GM08714 (cell line): Measurements from ENCODE around the gene SLC28A2.
A peak's percentile ranks its signal among the peaks of the same experiment; 100 is the strongest.
"Not testable (repeated sequence)": the region's sequence is repeated elsewhere in the genome, so short reads cannot be mapped to it uniquely, and the experiment has no call there.

Experiments used
- H3K4me3 ChIP-seq: fragments of 200-500 bp; sonication (Bioruptor generic); 2 replicates; pipeline ENCODE4 v1.5.1; 2014; ENCODE audit warnings: mild to moderate bottlenecking, low read length, inconsistent platforms
- ZNF274 ChIP-seq: IDR thresholded peaks from 2 replicates; pipeline ENCODE4 v1.6.1; 2012; ENCODE audit warnings: mild to moderate bottlenecking, low read depth, low read length

The SLC28A2 gene

GRCh38 chr15:45285413-45285812, 33.4 kb downstream of the SLC28A2 start:
- no peak for TF ChIP-seq ZNF274
- H3K4me3 ChIP-seq: no peak overlapping the region

GRCh38 chr15:45287390-45287956, 35.4 kb downstream of the SLC28A2 start:
- no peak overlapping the region for H3K4me3 ChIP-seq
- TF ChIP-seq ZNF274: no peak

- TF ChIP-seq ZNF274: no peak
Observed at GRCh38 chr15:45288947-45289346, 36.9 kb downstream of the SLC28A2 start.

GRCh38 chr15:45291822-45292582, 40.0 kb downstream of the SLC28A2 start:
- TF ChIP-seq ZNF274: no peak
- no peak overlapping the region for H3K4me3 ChIP-seq

More at GRCh38 chr15:45288947-45289346, 36.9 kb downstream of the SLC28A2 start:
- H3K4me3 ChIP-seq: no peak overlapping the region

- H3K4me3 ChIP-seq: not testable (repeated sequence)
Observed at GRCh38 chr15:45293326-45293725, 41.3 kb downstream of the SLC28A2 start.

- not testable (repeated sequence) for H3K4me3 ChIP-seq
Observed at GRCh38 chr15:45298964-45299378, 46.9 kb downstream of the SLC28A2 start.

GRCh38 chr15:45304711-45305110, 52.7 kb downstream of the SLC28A2 start:
- no peak overlapping the region for H3K4me3 ChIP-seq
- no peak for TF ChIP-seq ZNF274

GRCh38 chr15:45306105-45306504, 54.1 kb downstream of the SLC28A2 start:
- no peak for TF ChIP-seq ZNF274
- no peak overlapping the region for H3K4me3 ChIP-seq

- no peak for TF ChIP-seq ZNF274
- H3K4me3 ChIP-seq: peak overlapping the region; percentile 54; the same call in 1 of the 2 replicates
Observed at GRCh38 chr15:45307230-45307924, 55.3 kb downstream of the SLC28A2 start.

- not testable (repeated sequence) for H3K4me3 ChIP-seq
Observed at GRCh38 chr15:45314117-45314516, 62.1 kb downstream of the SLC28A2 start.

- no peak for TF ChIP-seq ZNF274
- no peak overlapping the region for H3K4me3 ChIP-seq
Observed at GRCh38 chr15:45314960-45315359, 62.9 kb downstream of the SLC28A2 start.

GRCh38 chr15:45319472-45320214, 67.6 kb downstream of the SLC28A2 start:
- H3K4me3 ChIP-seq: no peak overlapping the region
- TF ChIP-seq ZNF274: no peak

GRCh38 chr15:45320581-45321205, 68.7 kb downstream of the SLC28A2 start:
- no peak for TF ChIP-seq ZNF274

GRCh38 chr15:45326280-45326679, 74.2 kb downstream of the SLC28A2 start:
- TF ChIP-seq ZNF274: no peak
- no peak overlapping the region for H3K4me3 ChIP-seq

More at GRCh38 chr15:45320581-45321205, 68.7 kb downstream of the SLC28A2 start:
- H3K4me3 ChIP-seq: no peak overlapping the region
